Measurements from ENCODE around the gene CDC42BPB.
A peak's percentile ranks its signal among the peaks of the same experiment; 100 is the strongest.
"Not testable (repeated sequence)": the region's sequence is repeated elsewhere in the genome, so short reads cannot be mapped to it uniquely, and the experiment has no call there.

CDC42BPB gene

DNA sequence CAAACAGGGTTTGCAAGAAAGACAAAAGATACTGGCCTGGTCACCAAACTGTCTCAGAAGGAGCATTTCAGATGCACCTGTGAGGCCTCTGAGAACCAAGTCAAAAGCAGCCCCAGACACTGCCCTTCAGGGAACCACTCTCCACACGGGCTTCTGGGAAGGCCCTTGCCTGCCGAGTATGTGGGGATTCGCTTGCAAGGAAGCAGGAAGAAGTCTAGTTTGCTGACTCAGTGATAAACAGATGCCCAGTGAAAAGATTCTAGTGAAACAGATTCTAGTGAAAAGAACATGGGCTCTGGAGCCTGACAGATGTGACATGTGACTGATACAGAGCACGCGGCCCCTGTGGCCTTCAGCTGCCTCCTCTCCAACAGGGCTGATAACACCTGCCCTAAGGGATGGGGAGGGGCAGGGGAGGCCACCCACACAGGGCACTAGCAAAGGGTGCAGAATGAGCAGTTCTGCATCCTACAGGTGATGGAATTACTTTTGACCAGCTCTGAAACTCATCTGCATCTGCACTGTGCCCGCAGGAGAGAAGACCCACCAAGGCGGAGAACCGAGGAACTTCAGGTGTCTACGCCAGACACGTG lies 115.8 kb downstream of the CDC42BPB start:
- DNase-seq: no peak

GRCh38 chr14:102940729-102941362 lies 116.5 kb downstream of the CDC42BPB start:
- no peak for DNase-seq

- no peak for DNase-seq
Measured at GRCh38 chr14:102939820-102940561, 117.4 kb downstream of the CDC42BPB start.

DNA sequence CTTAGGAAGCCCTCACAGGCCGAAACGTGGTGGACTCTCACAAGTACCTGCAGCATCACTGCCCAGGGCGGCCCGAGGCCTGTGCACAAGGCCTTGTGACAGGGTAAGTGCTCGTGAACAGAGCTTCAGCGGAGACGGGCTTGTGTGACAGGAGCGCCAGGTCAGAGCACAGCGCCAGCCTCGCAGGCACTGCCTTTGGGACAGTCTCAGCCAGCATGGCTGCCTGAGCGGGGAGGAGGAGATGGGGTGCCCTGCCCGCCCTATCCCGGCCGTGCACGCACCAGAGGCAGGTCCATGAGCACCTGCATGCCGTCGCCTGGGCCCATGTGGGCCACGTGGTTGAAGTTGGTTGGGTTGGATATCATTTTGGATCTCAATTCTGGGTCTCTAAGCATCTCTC lies 118.0 kb downstream of the CDC42BPB start:
- DNase-seq: no peak

GRCh38 chr14:102938191-102938590 lies 119.2 kb downstream of the CDC42BPB start:
- no peak for DNase-seq

- DNase-seq: no peak
Measured at GRCh38 chr14:102937331-102938175, 119.8 kb downstream of the CDC42BPB start.

DNA sequence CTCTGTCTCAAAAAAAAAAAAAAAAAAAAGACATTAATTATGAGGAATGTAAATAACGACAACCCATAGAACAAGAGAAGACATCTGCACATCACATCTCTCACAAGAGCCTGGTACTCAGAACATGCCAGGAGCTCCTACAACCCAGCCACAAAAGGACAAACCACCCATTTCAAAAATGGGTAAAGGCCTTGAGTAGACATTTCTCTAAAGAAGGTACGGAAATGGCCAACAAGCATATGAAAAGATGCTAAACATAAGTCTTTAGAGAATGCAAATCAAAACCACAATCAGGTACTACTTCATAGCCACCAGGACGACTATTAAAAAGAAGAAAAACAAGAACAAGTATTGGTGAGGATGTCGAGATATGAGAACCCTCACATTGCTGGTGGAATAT lies 121.6 kb downstream of the CDC42BPB start:
- DNase-seq: no peak

- DNase-seq: no peak
Measured at GRCh38 chr14:102933618-102934231, 123.6 kb downstream of the CDC42BPB start.

- no peak for DNase-seq
Measured at GRCh38 chr14:102932484-102933248, 124.7 kb downstream of the CDC42BPB start.

DNA sequence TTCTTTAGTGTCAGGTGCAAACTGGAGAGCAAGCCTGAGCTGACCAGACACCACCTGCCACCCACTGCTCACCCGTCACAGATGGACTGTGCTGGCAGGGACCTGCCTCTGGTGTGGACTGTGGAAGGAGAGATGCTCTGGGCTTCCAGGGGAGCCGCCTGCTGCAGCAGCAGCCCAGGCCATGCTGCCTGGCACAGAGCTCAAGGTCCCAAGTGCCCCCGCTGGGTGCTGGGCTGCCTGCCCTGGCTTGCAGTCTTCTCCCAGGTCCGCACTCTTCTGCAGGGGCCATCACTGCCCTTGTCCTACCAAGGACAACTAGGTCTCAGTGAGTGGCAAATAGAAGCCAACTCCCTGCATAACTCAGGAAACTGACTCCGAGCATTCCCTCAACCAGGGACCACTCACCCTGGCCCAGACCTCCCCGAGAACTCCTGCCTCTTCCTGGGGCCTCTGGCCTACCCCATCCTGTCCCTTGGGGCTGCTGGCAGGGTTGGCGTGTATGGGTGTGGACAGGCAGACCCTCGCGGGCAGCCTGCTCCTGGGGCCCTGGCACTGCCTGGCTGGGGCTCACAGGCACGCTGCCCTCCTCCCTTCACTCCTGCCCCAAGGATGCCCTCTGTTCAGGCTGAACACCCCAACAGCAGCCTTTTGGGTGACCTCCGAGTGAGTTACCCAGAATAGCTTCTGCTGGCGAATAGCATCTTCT lies 125.6 kb downstream of the CDC42BPB start:
- peak; percentile 27 for DNase-seq

GRCh38 chr14:102930753-102931579 lies 126.4 kb downstream of the CDC42BPB start:
- DNase-seq: peak; percentile 34

- DNase-seq: peak; percentile 30
Measured at GRCh38 chr14:102930138-102930752, 127.1 kb downstream of the CDC42BPB start.

GRCh38 chr14:102929241-102930137 lies 127.9 kb downstream of the CDC42BPB start:
- DNase-seq: peak; percentile 27

DNA sequence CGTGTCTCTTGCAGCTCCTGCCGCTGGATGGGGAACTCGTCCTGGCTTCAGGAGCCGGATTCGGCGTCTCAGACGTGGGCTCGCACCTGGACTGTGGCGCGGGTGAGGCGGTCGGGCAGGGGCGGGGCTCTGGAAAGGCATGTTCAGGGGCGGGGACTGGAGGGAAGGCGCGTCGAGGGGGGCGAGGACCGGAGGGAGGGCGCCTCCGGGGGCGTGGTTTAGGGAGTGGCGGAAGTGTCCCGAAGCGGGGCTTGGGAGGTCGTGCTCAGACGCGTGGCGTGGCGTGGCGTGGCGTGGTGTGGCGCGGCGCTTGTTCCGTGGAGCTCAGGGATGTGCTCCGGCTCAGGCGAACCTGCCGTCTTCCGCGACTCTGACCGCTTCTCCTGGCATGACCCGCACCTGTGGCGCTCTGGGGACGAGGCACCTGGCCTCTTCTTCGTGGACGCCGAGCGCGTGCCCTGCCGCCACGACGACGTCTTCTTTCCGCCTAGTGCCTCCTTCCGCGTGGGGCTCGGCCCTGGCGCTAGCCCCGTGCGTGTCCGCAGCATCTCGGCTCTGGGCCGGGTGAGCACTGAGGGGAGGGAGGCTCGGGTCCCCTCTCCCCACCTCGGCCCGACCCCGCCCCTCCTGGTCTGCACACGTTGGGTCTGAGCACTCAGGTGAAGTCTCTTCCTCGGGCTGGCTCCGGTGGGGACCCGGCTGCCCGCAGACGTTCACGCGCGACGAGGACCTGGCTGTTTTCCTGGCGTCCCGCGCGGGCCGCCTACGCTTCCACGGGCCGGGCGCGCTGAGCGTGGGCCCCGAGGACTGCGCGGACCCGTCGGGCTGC lies 128.7 kb downstream of the CDC42BPB start:
- DNase-seq: no peak

- no peak for DNase-seq
Measured at GRCh38 chr14:102927878-102928411, 129.4 kb downstream of the CDC42BPB start.

- no peak for DNase-seq
Measured at GRCh38 chr14:102927346-102927877, 129.9 kb downstream of the CDC42BPB start.

GRCh38 chr14:102926840-102927239 lies 130.5 kb downstream of the CDC42BPB start:
- not testable (repeated sequence) for DNase-seq
